CD4-positive, alpha-beta T cell treated with Interleukin-15 for 4 hours (primary cell): ENCODE measurements around the gene ACSBG1.

Experiments used
- DNase-seq: peaks from one replicate; pipeline ENCODE4 v3.0.0-alpha.2; 2020; ENCODE audit warnings: low spot score

ACSBG1 gene

DNA sequence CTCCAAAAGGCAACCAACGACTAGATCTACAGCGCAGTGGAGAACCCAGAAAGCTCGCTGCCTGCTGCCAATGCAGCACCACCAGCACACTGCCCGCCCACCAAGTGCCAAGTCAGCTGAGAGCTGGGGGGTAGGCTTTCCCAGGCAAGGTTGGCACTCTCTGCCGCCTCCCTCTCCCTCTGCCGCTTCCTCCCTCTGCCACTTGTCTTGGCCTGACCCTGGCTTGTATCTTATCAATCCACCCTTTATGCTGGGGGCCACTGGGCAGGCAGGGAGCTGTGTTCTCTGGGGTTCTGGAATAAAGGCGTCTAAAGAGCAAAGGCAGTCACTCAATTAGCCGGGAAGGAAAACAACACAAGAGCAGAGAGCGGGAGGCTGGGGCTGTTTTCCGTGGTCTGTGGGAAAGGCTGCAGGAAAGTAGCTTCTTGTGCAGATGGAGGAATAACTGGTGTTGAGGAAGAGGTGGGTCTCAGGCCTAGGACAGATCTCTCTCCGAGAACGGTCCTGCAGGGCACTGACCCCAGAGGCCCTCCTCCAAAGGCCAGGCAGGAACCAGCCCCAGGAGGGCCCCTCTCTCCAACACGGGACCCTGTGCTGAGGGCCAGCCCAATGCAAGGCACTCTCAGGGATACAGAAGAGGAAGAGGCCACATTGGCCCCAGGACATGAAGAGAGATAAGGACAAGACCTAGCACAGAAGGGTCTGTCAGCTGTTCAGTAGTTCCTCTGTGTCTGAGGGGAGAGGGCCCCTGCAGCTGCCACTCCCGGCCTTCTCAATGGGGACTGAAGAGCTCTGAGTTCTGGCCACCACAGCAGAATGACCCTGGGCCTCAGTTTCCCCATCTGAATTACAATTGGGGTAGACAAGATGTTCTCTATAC is 30.8 kb downstream of the ACSBG1 start:
- DNase-seq, result no peak

DNA sequence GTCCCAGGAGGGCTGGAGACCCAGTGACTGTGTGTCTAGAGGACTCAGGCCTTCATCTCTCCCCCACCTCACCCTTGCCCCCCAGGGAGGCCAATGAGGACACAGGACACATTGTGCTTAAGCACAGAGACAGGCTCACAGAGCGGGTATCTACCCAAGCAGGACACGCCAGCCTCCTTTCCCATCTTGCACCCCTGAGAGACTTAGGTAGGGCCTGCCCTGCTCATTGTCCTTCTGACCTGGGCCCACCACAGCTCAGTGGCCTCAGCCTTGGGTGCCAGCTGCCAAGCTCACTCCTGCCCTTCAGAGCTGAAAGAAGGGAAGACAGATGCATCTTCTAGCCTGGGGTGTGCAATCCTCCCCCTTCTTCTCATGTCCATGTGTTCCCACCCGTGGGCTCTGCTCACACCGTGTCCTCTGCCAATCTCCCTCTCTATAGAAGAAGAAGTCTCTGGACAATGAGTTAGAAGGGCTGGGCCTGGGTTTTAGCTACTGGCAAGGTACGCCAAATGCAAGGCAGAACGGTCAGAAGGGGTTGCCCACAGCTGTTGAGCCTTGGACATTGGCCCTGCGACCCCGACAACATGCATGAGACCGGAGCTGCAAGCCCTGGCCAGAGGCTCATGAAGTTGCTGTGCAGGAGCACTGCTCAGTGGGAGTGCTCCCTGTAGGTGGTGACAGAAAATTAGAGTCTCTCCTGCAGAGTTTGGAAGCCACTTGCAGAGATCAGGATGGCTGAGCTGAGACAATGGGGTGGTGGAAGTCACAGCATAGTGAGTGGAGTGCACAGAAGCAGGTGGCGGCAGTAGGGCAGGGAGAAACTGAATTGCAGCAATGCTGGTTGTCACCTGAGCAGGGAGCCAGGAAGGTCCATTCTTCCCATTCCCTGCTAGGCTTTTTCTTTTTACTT is 32.8 kb downstream of the ACSBG1 start:
- DNase-seq, result no peak

DNA sequence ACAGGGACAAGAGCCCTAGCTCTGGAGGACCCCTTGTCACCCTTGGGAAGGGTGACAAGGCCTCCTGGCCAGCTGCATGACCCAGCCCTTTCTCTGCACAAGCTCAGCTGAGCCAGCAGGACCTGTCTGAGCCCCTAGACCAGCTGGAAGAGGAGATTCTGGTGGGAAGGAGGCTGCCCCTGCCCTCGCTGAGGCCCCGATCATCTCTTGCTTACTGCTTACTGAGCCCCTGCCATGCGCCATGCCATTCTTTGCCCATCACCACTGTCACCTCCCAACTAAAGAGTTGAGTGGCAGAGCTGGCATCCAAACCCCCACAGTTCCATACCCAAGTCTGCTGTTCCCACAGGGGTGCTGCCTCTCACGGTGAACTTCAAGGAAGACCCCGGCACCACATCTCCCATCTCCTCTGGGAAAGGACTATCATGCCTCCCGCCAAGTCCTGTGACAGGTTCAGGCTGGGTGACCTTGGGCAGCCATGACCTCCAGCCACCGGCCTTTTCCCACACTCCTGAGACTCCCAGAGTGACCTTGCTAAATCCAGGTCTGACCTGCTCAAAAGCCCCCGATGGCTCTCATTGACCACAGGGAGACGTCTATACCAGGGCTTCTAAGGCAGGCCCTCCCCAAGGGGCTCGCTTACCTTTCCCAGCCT is 34.0 kb downstream of the ACSBG1 start:
- no peak for DNase-seq

DNA sequence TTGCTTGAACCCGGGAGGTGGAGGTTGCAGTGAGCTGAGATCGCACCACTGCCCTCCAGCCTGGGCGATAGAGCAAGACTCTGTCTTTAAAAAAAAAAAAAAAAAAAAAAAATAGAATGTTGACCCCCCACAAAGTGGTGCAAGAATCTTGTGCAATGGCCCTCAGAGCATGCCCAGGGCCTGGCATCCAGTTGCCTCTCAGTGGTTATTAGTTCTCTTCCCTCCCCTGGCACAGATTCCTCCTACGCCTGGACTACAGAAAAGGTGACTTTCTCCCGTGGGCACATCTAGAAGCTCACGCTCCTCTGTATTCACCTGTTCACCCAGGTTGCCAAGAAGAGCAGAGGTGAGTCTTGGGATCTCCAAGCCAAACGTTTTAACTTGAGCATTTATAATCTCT is 36.7 kb downstream of the ACSBG1 start:
- DNase-seq, result no peak

DNA sequence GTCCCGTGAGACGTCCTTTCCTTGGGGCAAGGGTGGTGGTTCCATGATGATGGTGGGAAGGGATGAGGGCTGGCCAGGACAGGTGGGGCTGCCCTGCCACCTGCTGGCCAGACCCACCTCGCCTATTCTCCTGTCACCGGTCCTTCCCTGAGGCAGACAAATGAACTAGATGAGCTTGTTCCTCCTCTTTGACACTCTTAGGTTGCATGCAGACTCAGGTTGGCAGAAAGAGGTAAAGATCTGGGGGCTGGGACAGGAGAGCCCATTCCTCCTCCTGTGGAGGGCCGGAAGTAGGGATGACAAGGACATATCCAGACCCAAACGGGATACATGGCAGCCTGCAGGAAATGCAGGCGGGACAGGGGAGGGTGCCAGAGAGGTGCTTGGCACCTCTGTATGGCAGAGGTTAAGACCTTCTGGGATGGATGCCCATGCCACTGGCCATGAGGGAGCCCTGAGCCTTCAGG is 38.6 kb downstream of the ACSBG1 start:
- DNase-seq, result peak; percentile 39

DNA sequence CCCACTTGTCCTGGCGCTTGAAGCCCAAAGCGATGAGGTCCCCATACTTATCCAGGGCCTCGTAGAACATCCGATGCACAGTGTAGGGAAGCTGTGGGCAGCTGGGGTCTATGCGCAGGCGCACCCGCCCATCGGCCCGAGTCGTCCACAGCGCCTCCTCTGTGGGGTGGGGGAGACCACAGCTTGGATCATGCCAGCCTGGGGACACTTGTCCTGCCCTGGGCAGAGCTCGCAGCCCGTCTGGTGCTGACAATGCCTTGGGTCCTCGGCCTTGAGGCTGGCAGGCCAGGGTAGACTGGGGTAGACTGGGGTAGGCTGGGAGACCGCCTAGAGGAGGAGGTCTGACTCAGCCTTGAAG is 39.8 kb downstream of the ACSBG1 start:
- no peak for DNase-seq

DNA sequence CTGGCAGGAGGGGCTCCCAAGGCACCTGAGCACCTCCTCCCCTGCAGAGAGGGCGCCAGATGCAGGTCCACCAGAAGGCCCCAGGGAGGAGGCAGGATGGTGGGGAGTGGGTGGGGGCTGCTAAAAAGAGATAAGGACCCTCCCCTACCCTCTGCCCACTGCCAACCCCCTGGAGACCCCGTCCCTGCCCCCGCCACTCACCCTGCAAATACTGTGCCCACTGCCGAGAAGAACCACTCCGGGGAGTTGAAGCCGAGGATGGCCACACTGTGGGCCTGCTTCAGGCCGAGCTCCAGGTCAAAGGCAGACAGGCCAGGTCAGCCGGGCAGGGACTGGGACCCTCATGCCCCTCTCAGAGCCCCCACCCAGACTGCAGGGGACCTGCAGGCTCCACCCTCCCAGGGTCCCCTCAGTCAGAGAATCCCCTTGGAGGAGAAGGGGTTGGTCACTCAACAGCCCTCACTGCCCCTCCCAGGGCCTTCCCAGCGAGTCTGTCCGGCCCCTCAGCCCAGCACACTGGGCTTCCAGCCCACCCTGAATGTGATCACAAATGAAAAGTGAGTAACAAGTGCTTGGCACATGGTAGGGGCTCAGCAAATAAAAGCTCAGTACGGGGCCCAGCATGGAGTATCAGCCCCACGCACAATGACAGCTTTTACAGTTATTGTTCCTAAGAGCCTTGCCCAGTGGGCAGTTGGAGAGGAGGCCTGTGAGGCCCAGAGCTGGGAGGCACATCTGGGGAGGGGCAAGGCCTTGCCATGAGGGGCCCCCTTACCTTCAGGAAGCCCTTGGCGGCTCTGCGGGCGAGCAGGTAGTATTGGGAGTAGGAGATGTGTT is 40.4 kb downstream of the ACSBG1 start:
- DNase-seq, result no peak

DNA sequence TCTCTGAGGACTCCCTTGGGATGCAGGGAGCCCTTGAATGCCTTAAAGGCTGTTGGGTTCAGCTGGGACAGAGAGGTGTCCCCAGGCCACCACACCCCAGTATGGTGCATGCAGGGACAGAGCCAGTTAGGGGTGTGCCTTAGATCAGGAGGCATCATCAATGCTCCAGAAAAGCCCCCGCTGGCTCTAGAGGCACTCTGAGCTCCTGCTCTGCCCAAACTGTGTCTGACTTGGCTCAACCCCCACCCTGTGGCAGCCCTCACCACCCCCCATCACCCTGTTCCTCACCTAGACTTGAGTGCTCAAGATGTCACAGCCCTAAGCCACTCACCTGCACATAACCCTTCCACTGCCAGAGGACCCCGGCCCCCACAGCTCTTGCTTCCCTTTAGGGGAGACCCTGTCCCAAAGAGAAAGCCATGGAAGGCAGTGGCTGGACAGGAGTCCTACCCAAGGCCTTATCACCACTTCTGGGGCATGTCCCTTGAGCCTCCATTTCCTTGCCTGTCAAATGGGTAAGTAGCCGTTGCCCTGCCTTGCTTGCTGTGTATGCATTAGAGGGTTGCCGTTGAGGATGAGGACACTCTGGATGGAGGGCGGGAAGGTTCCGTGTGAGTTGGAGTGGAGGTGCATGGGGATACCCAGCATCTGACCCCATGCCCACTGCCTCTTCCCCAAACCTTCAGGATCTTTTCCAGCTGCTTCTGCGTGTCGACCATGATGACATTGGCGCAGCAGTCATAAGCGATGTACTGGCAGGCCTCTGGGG is 41.4 kb downstream of the ACSBG1 start:
- no peak for DNase-seq

DNA sequence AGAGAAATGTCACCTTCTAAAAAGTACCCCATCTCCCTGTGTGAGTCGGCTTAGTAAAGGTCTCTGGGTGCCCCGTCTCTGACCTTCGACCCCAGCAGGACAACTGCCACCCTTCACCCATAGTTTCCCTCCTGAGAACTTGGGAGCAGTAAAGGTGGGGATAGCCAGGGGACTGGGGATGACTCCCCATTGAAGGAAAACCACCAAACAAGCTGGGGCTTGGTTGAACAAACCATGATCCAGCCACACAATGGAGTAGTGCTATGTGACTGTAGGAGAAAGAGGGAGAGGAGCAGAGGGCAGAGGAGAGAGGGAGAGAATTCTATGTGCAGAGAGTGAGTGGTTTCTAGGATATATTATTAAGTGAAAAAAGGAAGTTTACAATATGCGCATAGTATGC is 51.5 kb downstream of the ACSBG1 start:
- DNase-seq, result no peak

DNA sequence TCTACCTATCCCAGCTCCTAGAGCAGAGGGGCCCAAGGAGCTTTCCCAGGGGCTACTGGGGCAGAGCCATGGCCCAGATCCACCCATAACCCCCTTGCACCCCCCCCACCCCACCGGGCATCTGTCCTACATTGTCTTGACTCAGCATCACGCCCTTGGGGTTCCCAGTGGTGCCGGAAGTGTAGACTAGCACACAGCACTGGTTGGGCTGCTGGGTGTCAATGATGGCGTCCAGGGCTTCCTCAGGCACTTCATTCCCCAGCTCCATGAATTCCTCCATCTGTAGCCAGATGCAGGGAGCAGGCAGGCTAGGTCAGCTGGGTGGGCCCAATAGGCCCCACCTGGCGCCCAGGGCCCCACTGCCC is 52.0 kb downstream of the ACSBG1 start:
- no peak for DNase-seq

DNA sequence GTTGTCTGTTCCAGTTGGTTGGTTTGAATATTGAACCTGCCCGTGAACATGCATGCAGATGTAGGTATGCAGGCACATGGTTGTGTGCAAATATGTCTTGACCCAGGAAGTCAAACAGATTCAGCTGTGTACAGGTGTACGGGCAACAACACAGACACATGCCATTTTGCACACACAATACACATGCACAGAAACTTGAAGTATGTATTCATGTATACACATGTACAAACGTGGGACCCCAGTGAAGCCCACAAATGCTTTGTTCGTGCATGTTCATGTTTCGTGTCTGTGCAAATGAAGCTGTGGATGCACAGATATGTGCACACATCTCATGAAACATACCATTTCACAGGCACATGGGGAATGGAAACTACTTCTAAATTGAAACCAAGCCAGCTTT is 54.5 kb downstream of the ACSBG1 start:
- DNase-seq, result no peak

DNA sequence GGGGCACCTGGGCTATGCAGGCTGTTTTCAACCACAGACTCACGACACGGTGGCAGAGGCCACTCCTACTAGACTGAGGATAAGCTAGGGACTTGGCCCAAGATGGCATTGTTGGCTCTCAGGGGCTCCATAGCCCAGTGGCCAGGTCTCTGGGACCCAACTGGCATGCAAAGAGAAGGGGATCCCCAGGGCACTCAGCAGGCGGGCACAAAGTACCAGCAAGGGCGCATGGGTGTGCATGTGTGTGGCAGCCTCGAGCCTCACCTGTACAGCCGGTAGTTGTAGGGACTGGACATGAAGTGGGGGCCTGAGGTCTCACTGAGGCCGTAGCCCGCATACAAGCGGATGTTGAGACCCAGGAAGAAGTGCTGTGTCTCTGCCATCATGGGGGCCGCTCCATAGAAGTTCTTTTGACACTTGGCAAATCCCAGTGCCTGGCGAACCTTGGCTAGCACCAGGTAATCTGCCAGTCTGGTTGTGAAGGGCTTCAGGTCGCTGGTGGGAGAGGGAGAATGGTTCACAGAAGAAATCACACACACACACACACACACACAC is 55.0 kb downstream of the ACSBG1 start:
- no peak for DNase-seq

DNA sequence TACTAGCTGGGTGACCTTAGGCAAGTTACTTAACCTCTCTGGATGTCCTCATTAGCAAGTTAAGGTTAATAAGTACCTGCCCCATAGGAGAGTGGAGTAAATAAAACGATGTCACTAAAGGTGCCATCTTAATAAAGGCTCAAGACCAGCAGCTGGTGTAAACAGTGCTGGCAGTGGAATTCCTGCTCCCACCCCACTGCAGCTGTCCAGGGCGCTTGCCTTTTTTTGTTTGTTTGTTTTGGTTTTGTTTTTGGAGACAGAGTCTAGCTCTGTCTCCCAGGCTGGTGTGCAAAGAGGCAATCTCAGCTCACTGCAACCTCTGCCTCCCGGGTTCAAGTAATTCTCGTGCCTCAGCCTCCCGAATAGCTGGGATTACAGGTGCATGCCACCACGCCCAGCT is 56.3 kb downstream of the ACSBG1 start:
- no peak for DNase-seq

DNA sequence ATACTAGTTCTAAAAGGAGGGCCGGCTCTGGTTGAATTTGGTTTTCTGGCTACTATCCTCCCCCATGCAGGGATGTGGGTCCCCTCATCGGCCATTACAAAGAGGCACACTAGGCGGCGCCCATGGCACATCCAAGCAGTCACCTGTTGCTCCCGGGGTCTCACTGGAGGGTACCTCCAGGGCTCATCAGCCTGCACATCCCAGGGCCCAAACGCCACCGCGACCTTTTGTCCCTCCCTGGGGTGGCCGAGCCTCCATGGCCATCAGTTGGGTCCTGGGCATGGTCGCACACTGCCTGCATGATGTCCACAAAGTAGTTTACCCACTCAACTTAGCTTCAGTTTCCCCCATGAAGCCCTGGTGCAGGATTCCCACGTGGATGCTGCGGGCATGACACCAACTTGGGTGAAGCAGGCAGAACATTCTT is 56.9 kb downstream of the ACSBG1 start:
- peak; percentile 21 for DNase-seq

DNA sequence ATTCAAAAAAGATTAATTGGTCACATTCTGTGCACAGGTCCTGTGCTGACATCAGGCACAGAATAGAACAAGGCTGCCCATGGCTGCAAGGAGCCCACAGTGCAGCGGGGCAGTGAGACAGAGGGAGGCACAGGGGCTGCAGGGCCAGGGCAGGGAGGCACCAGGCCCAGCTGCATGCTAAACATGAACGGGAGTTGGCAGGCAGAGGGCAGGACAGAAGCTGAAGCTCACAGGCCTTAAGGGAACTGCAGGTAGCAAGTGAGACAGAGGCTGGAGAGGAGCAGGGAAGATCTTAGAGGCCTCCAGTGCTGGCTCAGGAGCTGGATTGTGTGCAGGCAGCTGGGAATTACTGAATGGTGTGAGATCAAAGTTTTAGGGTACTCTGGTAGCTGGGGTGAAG is 59.0 kb downstream of the ACSBG1 start:
- no peak for DNase-seq

DNA sequence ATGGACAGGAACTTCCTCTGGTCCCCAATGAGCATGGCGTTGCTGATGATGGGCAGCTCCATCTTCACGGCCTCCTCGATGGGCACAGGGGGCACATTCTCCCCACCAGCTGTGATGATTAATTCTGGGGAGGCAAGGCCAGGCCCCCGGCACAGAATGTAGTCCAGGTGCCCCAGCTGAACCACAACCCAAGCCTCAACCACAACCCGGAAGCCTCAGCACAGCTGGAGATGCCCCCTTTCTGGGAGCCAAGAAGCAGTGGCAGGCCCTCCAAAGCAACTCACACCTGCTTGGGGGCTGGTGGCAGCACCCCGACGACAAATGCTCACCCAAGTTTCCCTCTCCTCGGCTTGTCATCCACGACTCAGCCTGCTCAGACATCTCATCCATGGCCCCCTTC is 60.0 kb downstream of the ACSBG1 start:
- DNase-seq, result no peak

DNA sequence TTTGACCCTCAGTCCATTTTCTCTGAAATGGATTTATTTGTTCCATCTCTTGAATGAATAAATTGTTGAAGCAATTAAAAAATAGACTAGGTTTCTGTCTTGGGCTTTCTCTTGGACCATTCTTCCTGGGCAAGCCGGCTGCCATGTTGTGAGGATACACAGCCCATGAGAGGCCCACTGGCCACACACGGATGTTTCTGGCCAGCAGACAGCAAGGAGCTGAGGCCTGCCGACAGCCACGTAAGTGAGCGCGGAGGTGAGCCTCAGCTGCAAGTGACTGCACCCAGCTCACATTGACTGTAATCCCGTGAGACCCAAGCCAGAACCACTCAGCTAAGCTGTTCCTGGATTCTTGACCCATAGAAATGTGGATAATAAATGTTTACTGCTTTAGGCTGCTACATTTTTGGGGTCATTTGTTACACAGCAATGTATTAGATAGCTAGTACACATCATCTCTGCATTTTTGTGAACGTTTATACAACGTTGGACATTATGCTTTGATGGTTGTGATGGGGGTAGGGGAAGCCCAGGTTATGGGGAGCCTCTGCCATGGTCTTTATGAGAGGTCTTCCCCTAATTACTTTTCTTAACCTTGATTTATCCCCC is 62.4 kb downstream of the ACSBG1 start:
- no peak for DNase-seq

DNA sequence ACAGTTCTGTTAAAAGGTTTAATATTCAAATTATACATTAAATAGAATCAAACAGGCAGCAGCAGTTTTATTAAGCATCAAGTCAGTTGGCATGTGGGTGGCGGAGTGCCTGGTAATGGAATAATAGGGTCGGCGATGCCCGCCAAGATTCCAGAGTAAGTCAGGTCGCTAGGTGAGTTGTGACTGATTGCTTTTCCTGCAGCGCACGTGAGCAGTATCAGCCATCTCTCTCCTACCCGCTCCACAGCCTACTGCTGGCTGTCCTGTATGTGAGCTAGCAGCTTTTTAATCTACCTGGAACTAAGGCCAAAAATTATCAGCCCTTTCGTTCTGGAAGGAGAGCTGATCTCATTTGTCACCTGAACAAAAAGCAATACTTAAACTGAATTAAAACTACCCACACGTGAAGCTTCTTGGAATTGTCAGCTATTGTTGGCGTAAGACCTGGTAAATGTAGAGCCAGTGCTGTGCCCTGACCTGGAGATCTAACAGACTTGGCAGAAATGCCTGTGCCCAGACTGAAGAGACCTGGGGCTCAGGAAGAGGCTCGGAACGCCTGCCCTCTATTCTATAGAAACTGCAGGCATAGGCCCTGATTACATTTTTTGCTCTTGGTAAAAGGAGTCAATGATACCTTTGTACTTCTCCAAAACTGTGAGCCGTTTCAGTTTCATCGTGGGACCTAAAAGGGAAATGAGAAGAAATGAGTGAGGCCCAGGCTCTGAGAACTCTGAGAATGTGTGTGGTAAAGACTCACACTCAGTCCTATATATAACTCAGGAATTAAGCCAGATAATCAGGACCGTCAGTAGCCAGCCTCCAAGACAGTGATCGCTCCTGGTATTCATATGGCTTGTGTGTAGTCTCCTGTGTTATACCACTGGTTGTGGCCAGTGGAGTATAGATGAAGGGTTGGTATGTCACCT is 63.3 kb downstream of the ACSBG1 start:
- no peak for DNase-seq

DNA sequence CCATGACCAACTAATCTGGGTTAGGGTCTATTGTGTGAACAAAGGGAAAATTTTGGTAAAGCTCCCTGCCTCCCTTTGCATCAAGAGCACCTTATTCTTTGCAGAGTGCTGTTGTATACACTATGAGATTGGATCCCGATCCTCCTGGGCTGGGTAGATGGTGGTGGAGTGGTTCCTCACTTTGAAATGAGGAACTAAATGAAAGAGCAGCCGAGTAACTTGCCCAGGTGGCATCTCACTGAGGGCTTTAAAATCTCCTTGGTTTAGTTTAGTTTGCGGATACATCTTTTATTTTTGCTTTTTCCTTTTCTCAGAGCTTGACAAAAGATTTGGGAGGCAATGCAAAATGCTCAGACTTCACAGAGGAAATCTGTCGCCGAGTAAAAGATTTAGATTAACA is 65.8 kb downstream of the ACSBG1 start:
- no peak for DNase-seq
